Loucy (cell line): ENCODE results near the gene CAMK2A.

Experiments used
- CTCF ChIP-seq: fragments of 200-600 bp; sonication (generic); conservative IDR thresholded peaks from 2 replicates; pipeline ENCODE4 v1.5.1; 2014; ENCODE audit warnings: mild to moderate bottlenecking, antibody characterized with exemption, low read length
- EZH2phosphoT487 ChIP-seq: fragments of 200-600 bp; IDR thresholded peaks from 2 replicates; pipeline ENCODE4 v1.6.1; 2018; ENCODE audit warnings: antibody characterized with exemption, mild to moderate bottlenecking, moderate library complexity, borderline replicate concordance

GRCh38 chr5:150319484-150319790 is 29.9 kb upstream of the CAMK2A start:
- TF ChIP-seq CTCF (no peak), EZH2phosphoT487 (no peak)
